ENCODE measurements around the gene SLC2A10.

Gene SLC2A10

DNA sequence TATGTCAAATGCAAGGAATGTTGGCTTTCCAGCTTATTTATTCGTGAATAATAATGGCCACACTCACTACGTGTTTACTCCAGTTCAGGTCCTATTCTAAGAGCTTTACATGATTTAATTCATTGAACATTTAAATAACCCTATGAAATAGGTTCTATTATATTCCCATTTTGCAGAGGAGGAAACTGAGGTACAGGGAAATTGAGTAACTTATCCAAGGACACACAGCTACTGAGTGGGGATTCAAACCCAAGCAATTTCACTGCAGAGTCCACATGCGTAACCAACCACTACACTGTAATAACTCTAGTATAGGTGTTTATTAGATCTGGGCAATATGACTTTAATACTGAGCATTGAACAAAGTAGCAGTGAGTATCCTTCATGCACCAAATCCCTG, 45.9 kb upstream of the SLC2A10 start:
- no peaks in the 10 kb centered on the region for H3K36me3 ChIP-seq (ENCODE audit: control insufficient read depth in 2 of 2, insufficient read depth in 1 of 2, low read length in 2 of 2)
- ChIA-PET CTCF (interaction anchor here (1.4 kb wide), 1 partner anchor 19 kb away, joined by 4 read pairs; no protein-coding TSS in a partner anchor), POLR2A (no interaction called here)
- TF ChIP-seq, protein P1, sequence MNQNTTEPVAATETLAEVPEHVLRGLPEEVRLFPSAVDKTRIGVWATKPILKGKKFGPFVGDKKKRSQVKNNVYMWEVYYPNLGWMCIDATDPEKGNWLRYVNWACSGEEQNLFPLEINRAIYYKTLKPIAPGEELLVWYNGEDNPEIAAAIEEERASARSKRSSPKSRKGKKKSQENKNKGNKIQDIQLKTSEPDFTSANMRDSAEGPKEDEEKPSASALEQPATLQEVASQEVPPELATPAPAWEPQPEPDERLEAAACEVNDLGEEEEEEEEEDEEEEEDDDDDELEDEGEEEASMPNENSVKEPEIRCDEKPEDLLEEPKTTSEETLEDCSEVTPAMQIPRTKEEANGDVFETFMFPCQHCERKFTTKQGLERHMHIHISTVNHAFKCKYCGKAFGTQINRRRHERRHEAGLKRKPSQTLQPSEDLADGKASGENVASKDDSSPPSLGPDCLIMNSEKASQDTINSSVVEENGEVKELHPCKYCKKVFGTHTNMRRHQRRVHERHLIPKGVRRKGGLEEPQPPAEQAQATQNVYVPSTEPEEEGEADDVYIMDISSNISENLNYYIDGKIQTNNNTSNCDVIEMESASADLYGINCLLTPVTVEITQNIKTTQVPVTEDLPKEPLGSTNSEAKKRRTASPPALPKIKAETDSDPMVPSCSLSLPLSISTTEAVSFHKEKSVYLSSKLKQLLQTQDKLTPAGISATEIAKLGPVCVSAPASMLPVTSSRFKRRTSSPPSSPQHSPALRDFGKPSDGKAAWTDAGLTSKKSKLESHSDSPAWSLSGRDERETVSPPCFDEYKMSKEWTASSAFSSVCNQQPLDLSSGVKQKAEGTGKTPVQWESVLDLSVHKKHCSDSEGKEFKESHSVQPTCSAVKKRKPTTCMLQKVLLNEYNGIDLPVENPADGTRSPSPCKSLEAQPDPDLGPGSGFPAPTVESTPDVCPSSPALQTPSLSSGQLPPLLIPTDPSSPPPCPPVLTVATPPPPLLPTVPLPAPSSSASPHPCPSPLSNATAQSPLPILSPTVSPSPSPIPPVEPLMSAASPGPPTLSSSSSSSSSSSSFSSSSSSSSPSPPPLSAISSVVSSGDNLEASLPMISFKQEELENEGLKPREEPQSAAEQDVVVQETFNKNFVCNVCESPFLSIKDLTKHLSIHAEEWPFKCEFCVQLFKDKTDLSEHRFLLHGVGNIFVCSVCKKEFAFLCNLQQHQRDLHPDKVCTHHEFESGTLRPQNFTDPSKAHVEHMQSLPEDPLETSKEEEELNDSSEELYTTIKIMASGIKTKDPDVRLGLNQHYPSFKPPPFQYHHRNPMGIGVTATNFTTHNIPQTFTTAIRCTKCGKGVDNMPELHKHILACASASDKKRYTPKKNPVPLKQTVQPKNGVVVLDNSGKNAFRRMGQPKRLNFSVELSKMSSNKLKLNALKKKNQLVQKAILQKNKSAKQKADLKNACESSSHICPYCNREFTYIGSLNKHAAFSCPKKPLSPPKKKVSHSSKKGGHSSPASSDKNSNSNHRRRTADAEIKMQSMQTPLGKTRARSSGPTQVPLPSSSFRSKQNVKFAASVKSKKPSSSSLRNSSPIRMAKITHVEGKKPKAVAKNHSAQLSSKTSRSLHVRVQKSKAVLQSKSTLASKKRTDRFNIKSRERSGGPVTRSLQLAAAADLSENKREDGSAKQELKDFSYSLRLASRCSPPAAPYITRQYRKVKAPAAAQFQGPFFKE (tag by site-specific recombination; IDR thresholded peaks at IDR 0.05; ENCODE audit: borderline replicate concordance), result no peak
- TF ChIP-seq, protein P2, sequence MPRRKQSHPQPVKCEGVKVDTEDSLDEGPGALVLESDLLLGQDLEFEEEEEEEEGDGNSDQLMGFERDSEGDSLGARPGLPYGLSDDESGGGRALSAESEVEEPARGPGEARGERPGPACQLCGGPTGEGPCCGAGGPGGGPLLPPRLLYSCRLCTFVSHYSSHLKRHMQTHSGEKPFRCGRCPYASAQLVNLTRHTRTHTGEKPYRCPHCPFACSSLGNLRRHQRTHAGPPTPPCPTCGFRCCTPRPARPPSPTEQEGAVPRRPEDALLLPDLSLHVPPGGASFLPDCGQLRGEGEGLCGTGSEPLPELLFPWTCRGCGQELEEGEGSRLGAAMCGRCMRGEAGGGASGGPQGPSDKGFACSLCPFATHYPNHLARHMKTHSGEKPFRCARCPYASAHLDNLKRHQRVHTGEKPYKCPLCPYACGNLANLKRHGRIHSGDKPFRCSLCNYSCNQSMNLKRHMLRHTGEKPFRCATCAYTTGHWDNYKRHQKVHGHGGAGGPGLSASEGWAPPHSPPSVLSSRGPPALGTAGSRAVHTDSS (tag by site-specific recombination; IDR thresholded peaks at IDR 0.05), result no peak
- TF ChIP-seq ZNF138 (tag by site-specific recombination; IDR thresholded peaks at IDR 0.05; ENCODE audit: borderline replicate concordance) (no peak), ZNF664 (tag by site-specific recombination; IDR thresholded peaks at IDR 0.05) (no peak), ZNF433 (tag by site-specific recombination; IDR thresholded peaks at IDR 0.05; ENCODE audit: low read depth) (no peak), IKZF3 (tag by site-specific recombination; IDR thresholded peaks at IDR 0.05) (no peak), RBAK (tag by site-specific recombination; IDR thresholded peaks at IDR 0.05) (no peak), ZNF560 (tag by site-specific recombination; IDR thresholded peaks at IDR 0.05; ENCODE audit: borderline replicate concordance) (no peak), ZNF223 (tag by site-specific recombination; IDR thresholded peaks at IDR 0.05) (no peak), ZEB2 (tag by site-specific recombination; IDR thresholded peaks at IDR 0.05) (no peak)
- TF ChIP-seq, protein P3, sequence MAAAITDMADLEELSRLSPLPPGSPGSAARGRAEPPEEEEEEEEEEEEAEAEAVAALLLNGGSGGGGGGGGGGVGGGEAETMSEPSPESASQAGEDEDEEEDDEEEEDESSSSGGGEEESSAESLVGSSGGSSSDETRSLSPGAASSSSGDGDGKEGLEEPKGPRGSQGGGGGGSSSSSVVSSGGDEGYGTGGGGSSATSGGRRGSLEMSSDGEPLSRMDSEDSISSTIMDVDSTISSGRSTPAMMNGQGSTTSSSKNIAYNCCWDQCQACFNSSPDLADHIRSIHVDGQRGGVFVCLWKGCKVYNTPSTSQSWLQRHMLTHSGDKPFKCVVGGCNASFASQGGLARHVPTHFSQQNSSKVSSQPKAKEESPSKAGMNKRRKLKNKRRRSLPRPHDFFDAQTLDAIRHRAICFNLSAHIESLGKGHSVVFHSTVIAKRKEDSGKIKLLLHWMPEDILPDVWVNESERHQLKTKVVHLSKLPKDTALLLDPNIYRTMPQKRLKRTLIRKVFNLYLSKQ (tag by site-specific recombination; IDR thresholded peaks at IDR 0.05; ENCODE audit: borderline replicate concordance), result no peak
- H3K4me3 ChIP-seq (ENCODE audit: low read depth, low read length), result no peak overlapping the region
- H3K27ac ChIP-seq (ENCODE audit: extremely low read depth, low read depth, low read length), result no peak overlapping the region
- H3K9me3 ChIP-seq (ENCODE audit: control insufficient read depth, insufficient read depth, low read depth, low read length), result no peaks in the 10 kb centered on the region
- H3K4me1 ChIP-seq (ENCODE audit: control insufficient read depth, insufficient read depth, low read length), result no peaks in the 10 kb centered on the region

DNA sequence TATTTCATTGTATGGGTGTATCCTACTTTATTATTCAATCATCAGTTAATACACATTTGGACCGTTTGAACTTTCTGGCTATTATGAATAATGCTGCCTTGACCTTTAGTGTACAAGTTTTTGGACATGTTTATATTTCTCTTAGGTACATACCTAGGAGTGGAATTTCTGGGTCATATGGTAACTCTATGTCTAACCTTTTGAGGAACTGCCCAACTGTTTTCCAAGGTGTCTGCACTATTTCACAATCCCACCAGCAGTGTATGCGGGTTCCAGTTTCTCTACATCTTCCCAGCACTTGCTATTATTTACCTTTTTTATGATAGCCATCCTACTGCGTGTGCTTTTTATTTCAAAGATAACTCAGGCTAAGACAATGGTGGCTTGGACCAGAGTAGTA, 43.8 kb upstream of the SLC2A10 start:
- Histone ChIP-seq H3K36me3 (ENCODE audit: control insufficient read depth in 2 of 2, insufficient read depth in 1 of 2, low read length in 2 of 2) (no peaks in the 10 kb centered on the region), H3K9me3 (ENCODE audit: control insufficient read depth, insufficient read depth, low read depth, low read length) (no peaks in the 10 kb centered on the region), H3K4me3 (ENCODE audit: low read depth, low read length) (no peak overlapping the region), H3K4me1 (ENCODE audit: control insufficient read depth, insufficient read depth, low read length) (no peaks in the 10 kb centered on the region), H3K27ac (ENCODE audit: extremely low read depth, low read depth, low read length) (no peak overlapping the region)
- CTCF ChIA-PET, result interaction anchor here (1.6 kb wide), 1 partner anchor 16 kb away, joined by 4 read pairs; no protein-coding TSS in a partner anchor
- POLR2A ChIA-PET, result interaction anchor here (0.6 kb wide), 1 partner anchor 10 kb away, joined by 4 read pairs; no protein-coding TSS in a partner anchor
- TF ChIP-seq ZNF558 (tag by site-specific recombination; IDR thresholded peaks at IDR 0.05), result no peak
- TF ChIP-seq, protein P4, sequence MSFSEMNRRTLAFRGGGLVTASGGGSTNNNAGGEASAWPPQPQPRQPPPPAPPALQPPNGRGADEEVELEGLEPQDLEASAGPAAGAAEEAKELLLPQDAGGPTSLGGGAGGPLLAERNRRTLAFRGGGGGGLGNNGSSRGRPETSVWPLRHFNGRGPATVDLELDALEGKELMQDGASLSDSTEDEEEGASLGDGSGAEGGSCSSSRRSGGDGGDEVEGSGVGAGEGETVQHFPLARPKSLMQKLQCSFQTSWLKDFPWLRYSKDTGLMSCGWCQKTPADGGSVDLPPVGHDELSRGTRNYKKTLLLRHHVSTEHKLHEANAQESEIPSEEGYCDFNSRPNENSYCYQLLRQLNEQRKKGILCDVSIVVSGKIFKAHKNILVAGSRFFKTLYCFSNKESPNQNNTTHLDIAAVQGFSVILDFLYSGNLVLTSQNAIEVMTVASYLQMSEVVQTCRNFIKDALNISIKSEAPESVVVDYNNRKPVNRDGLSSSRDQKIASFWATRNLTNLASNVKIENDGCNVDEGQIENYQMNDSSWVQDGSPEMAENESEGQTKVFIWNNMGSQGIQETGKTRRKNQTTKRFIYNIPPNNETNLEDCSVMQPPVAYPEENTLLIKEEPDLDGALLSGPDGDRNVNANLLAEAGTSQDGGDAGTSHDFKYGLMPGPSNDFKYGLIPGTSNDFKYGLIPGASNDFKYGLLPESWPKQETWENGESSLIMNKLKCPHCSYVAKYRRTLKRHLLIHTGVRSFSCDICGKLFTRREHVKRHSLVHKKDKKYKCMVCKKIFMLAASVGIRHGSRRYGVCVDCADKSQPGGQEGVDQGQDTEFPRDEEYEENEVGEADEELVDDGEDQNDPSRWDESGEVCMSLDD (tag by site-specific recombination; IDR thresholded peaks at IDR 0.05), result no peak
- no peak for TF ChIP-seq ZNF292 (tag by site-specific recombination; IDR thresholded peaks at IDR 0.05; ENCODE audit: borderline replicate concordance, low read depth)
- TF ChIP-seq GLIS1 (tag by site-specific recombination; IDR thresholded peaks at IDR 0.05), result no peak
- TF ChIP-seq, protein P5, sequence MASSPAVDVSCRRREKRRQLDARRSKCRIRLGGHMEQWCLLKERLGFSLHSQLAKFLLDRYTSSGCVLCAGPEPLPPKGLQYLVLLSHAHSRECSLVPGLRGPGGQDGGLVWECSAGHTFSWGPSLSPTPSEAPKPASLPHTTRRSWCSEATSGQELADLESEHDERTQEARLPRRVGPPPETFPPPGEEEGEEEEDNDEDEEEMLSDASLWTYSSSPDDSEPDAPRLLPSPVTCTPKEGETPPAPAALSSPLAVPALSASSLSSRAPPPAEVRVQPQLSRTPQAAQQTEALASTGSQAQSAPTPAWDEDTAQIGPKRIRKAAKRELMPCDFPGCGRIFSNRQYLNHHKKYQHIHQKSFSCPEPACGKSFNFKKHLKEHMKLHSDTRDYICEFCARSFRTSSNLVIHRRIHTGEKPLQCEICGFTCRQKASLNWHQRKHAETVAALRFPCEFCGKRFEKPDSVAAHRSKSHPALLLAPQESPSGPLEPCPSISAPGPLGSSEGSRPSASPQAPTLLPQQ (tag by site-specific recombination; IDR thresholded peaks at IDR 0.05), result no peak
- no peak for TF ChIP-seq WT1 (tag by site-specific recombination; IDR thresholded peaks at IDR 0.05)
- TF ChIP-seq TRIM28 (IDR thresholded peaks at IDR 0.05; ENCODE audit: borderline replicate concordance, low read length), result no peak
- TF ChIP-seq SCRT2 (tag by site-specific recombination; IDR thresholded peaks at IDR 0.05), result no peak
- TF ChIP-seq, protein P6, sequence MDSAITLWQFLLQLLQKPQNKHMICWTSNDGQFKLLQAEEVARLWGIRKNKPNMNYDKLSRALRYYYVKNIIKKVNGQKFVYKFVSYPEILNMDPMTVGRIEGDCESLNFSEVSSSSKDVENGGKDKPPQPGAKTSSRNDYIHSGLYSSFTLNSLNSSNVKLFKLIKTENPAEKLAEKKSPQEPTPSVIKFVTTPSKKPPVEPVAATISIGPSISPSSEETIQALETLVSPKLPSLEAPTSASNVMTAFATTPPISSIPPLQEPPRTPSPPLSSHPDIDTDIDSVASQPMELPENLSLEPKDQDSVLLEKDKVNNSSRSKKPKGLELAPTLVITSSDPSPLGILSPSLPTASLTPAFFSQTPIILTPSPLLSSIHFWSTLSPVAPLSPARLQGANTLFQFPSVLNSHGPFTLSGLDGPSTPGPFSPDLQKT (IDR thresholded peaks at IDR 0.05; ENCODE audit: borderline replicate concordance, low read depth, low read length), result no peak
